Eye (tissue), 1 donor: ENCODE measurements around the gene NRARP.

Experiments
- DNase-seq: peaks from one replicate; pipeline ENCODE4 v3.0.0-alpha.2; 2015

NRARP gene

GRCh38 chr9:137275588-137276472, 26.2 kb downstream of the NRARP start:
- DNase-seq: no peak

GRCh38 chr9:137275203-137275587, 26.9 kb downstream of the NRARP start:
- no peak for DNase-seq

- DNase-seq: no peak
These were observed 28.3 kb downstream of the NRARP start for GRCh38 chr9:137273611-137274320.

GRCh38 chr9:137273095-137273490, 29.0 kb downstream of the NRARP start:
- no peak for DNase-seq

- no peak for DNase-seq
These were observed 29.6 kb downstream of the NRARP start for GRCh38 chr9:137272241-137273094.

- no peak for DNase-seq
These were observed 30.4 kb downstream of the NRARP start for GRCh38 chr9:137271696-137272076.

- no peak for DNase-seq
These were observed 31.0 kb downstream of the NRARP start for GRCh38 chr9:137270929-137271695.

- DNase-seq: no peak
These were observed 32.8 kb downstream of the NRARP start for GRCh38 chr9:137269231-137269772.

GRCh38 chr9:137268538-137269201, 33.4 kb downstream of the NRARP start:
- no peak for DNase-seq

GRCh38 chr9:137267933-137268355, 34.1 kb downstream of the NRARP start:
- DNase-seq: no peak

GRCh38 chr9:137266585-137267453, 35.3 kb downstream of the NRARP start:
- no peak for DNase-seq

GRCh38 chr9:137266162-137266527, 35.9 kb downstream of the NRARP start:
- no peak for DNase-seq

GRCh38 chr9:137265496-137266161, 36.4 kb downstream of the NRARP start:
- DNase-seq: no peak

GRCh38 chr9:137264067-137264466, 38.0 kb downstream of the NRARP start:
- no peak for DNase-seq

GRCh38 chr9:137263506-137263905, 38.6 kb downstream of the NRARP start:
- no peak for DNase-seq

- no peak for DNase-seq
These were observed 39.2 kb downstream of the NRARP start for GRCh38 chr9:137262909-137263285.

GRCh38 chr9:137262173-137262908, 39.7 kb downstream of the NRARP start:
- DNase-seq: peak; percentile 42

- no peak for DNase-seq
These were observed 45.2 kb downstream of the NRARP start for GRCh38 chr9:137256856-137257255.

GRCh38 chr9:137256362-137256761, 45.7 kb downstream of the NRARP start:
- no peak for DNase-seq
